ENCODE data around the gene CES4A. TPM values are rescaled to one million over a fixed set of nuclear protein-coding genes. Genes with fewer than 3 reads are reported as not detected.

The CES4A gene
- total RNA-seq, 1 experiment from 2014 or later = 0.61 TPM

GRCh38 chr16:67029254-67030096 lies 41.1 kb downstream of the CES4A start (continued):
- 0 out of 2 replicates have a peak, but pooled peaks have one; percentile 48 for TF ChIP-seq JUN (CRISPR knock-in tag; IDR thresholded peaks at IDR 0.05)
- no peak for TF ChIP-seq ATF1 (CRISPR knock-in tag; IDR thresholded peaks at IDR 0.05)
- TF ChIP-seq EMX1 (CRISPR knock-in tag; IDR thresholded peaks at IDR 0.05) = no peak
- no peak for TF ChIP-seq ATF3 (CRISPR knock-in tag; conservative IDR thresholded peaks at IDR 0.05)
- TF ChIP-seq E2F5 (CRISPR knock-in tag; IDR thresholded peaks at IDR 0.05) = peak; percentile 35; the same call in 1 of the 2 replicates
- no peak for TF ChIP-seq JAZF1 (CRISPR knock-in tag; IDR thresholded peaks at IDR 0.05)
- TF ChIP-seq ESRRA (CRISPR knock-in tag; IDR thresholded peaks at IDR 0.05; ENCODE audit: borderline replicate concordance) = no peak

GRCh38 chr16:67030221-67030962 lies 42.0 kb downstream of the CES4A start:
- Mint-ChIP-seq H3K36me3 (peaks cover 8% of the 10 kb centered on the region; the same call in 1 of the 2 replicates), H3K4me1 (peaks cover 13% of the 10 kb centered on the region; the same call in 1 of the 2 replicates), H3K27me3 (ENCODE audit: low read depth) (peaks cover 10% of the 10 kb centered on the region), H3K9me3 (no peaks in the 10 kb centered on the region), H3K27ac (no peak overlapping the region), H3K4me3 (peak overlapping the region; percentile 84)
- TF ChIP-seq ZNF121 (CRISPR knock-in tag; IDR thresholded peaks at IDR 0.05) (peak; percentile 87; the same call in 1 of the 2 replicates), JUN (CRISPR knock-in tag; IDR thresholded peaks at IDR 0.05) (no peak)
- DNase-seq (ENCODE audit: low spot score) = no peak
- POLR2A ChIA-PET = interaction anchor here (0.7 kb wide), 2 partner anchors 12 to 27 kb away, joined by 3 to 5 read pairs; no protein-coding TSS in a partner anchor
- CTCF ChIA-PET = interaction anchor here (0.6 to 5.1 kb wide), 13 partner anchors 12 to 216 kb away, joined by 3 to 51 read pairs (median 4); partner anchors contain the start of genes B3GNT9 and CES3
- ATAC-seq = no peak

- Mint-ChIP-seq H3K36me3 (peaks cover 14% of the 10 kb centered on the region), H3K27ac (no peak overlapping the region), H3K9me3 (no peaks in the 10 kb centered on the region), H3K27me3 (ENCODE audit: low read depth) (peaks cover 5% of the 10 kb centered on the region), H3K4me3 (no peak overlapping the region), H3K4me1 (peaks cover 16% of the 10 kb centered on the region)
- no peak for TF ChIP-seq USF1 (CRISPR knock-in tag; IDR thresholded peaks at IDR 0.05)
- TF ChIP-seq ZNF263 (CRISPR knock-in tag; IDR thresholded peaks at IDR 0.05; ENCODE audit: low read depth) = no peak
- no peak for TF ChIP-seq CBFB (CRISPR knock-in tag; IDR thresholded peaks at IDR 0.05; ENCODE audit: low read depth)
- TF ChIP-seq ARID4B (CRISPR knock-in tag; IDR thresholded peaks at IDR 0.05; ENCODE audit: borderline replicate concordance) = no peak
- no peak for TF ChIP-seq FOXP4 (CRISPR knock-in tag; IDR thresholded peaks at IDR 0.05)
- no peak for TF ChIP-seq SOX15 (CRISPR knock-in tag; IDR thresholded peaks at IDR 0.05)
- TF ChIP-seq NFATC4 (CRISPR knock-in tag; IDR thresholded peaks at IDR 0.05) = no peak
- no peak for TF ChIP-seq NFE2L1 (CRISPR knock-in tag; IDR thresholded peaks at IDR 0.05)
- TF ChIP-seq HMGA2 (CRISPR knock-in tag; IDR thresholded peaks at IDR 0.05) = no peak
- ChIA-PET CTCF (interaction anchor here (0.6 kb wide), 1 partner anchor 16 kb away, joined by 3 read pairs; no protein-coding TSS in a partner anchor), POLR2A (no interaction called here)
- ATAC-seq (no peak), DNase-seq (ENCODE audit: low spot score) (no peak)
These were observed 46.1 kb downstream of the CES4A start for GRCh38 chr16:67034487-67034886.

Data from WTC11 (cell line).